SK-N-SH (cell line): ENCODE measurements around the gene FAM43A. TPM values are rescaled to one million over a fixed set of nuclear protein-coding genes. Genes with fewer than 3 reads are reported as not detected.

Source experiments
- CTCF ChIA-PET: fragments of 300-600, 350-600 bp; formaldehyde crosslinking; extraction: SDS; loops from one replicate; lab custom pipeline; 2021; lab: Yijun Ruan, JAX
- POLR2A ChIA-PET: fragments of 350-600 bp; sonication (Branson Sonifier 250); formaldehyde crosslinking; extraction: SDS; loops from one replicate; lab custom pipeline; 2020; ENCODE audit warnings: antibody characterized with exemption, inconsistent platforms; lab: Yijun Ruan, JAX
- DNase-seq: peaks from one replicate; pipeline ENCODE4 v3.0.0; 2012
- H2AFZ ChIP-seq: fragments of 200-600 bp; sonication (generic); 2 replicates; pipeline ENCODE4 v1.8.1; 2016; ENCODE audit warnings: antibody characterized with exemption, mild to moderate bottlenecking, low read depth
- H3F3A ChIP-seq: fragments of 200-600 bp; sonication (generic); replicated peaks from 2 replicates; pipeline ENCODE3; 2016; ENCODE audit warnings: antibody characterized with exemption, mild to moderate bottlenecking; ENCODE audit not compliant: insufficient read depth
- H3K27ac ChIP-seq, 2 experiments: fragments of 200-500 bp in 1 of 2; fragments of 200-600 bp in 1 of 2; sonication (Bioruptor generic) in 1 of 2; sonication (generic), shearing (Covaris generic) in 1 of 2; 2 replicates each; pipeline versions ENCODE4 v1.5.1 to v1.6.1; 2014 to 2016; ENCODE audit warnings: low read depth in 2 of 2, inconsistent platforms in 1 of 2, low read length in 1 of 2, mild to moderate bottlenecking in 1 of 2, mixed read lengths in 1 of 2
- H3K27me3 ChIP-seq: fragments of 200-600 bp; sonication (generic), shearing (Covaris generic); 2 replicates; pipeline ENCODE4 v1.6.1; 2016; ENCODE audit warnings: mixed run types; ENCODE audit not compliant: insufficient read depth
- H3K36me3 ChIP-seq, 2 experiments: fragments of 200-500 bp in 1 of 2; fragments of 200-600 bp in 1 of 2; sonication (Bioruptor generic) in 1 of 2; sonication (generic) in 1 of 2; replicated peaks in 1 of 2; 2 replicates each; pipeline versions ENCODE3 to v1.5.1; 2014 to 2016; ENCODE audit warnings: low read length in 1 of 2, mild to moderate bottlenecking in 1 of 2; ENCODE audit not compliant: insufficient read depth in 2 of 2, control insufficient read depth in 1 of 2
- H3K4me1 ChIP-seq, 2 experiments: fragments of 200-500 bp in 1 of 2; fragments of 200-600 bp in 1 of 2; sonication (Bioruptor generic) in 1 of 2; sonication (generic), shearing (Covaris generic) in 1 of 2; 2 replicates each; pipeline versions ENCODE4 v1.5.1 to v1.6.1; 2014 to 2016; ENCODE audit warnings: low read depth in 1 of 2, low read length in 1 of 2, mixed run types in 1 of 2; ENCODE audit not compliant: insufficient read depth in 2 of 2, control insufficient read depth in 1 of 2
- H3K4me2 ChIP-seq: fragments of 200-600 bp; sonication (generic), shearing (Covaris generic); 2 replicates; pipeline ENCODE4 v1.6.1; 2017; ENCODE audit warnings: mixed run types
- H3K4me3 ChIP-seq, 2 experiments: fragments of 200-500 bp in 1 of 2; fragments of 200-600 bp in 1 of 2; sonication (Bioruptor generic) in 1 of 2; sonication (generic), shearing (Covaris generic) in 1 of 2; 2 replicates each; pipeline versions ENCODE4 v1.5.1 to v1.8.1; 2014 to 2016; ENCODE audit warnings: low read depth in 2 of 2, inconsistent platforms in 1 of 2, low read length in 1 of 2, mild to moderate bottlenecking in 1 of 2, mixed read lengths in 1 of 2, moderate library complexity in 1 of 2
- H3K79me2 ChIP-seq: fragments of 200-600 bp; sonication (generic); 2 replicates; pipeline ENCODE4 v1.8.1; 2017; ENCODE audit warnings: mild to moderate bottlenecking; ENCODE audit not compliant: insufficient read depth
- H3K9ac ChIP-seq: fragments of 200-600 bp; sonication (generic); 2 replicates; pipeline ENCODE4 v1.6.1; 2017; ENCODE audit warnings: mixed run types
- H3K9me2 ChIP-seq: fragments of 200-600 bp; sonication (generic); 2 replicates; pipeline ENCODE4 v1.6.1; 2017; ENCODE audit warnings: mixed run types
- H3K9me3 ChIP-seq: fragments of 200-600 bp; sonication (generic); 2 replicates; pipeline ENCODE4 v1.6.1; 2017; ENCODE audit warnings: mixed run types, mild to moderate bottlenecking, moderate library complexity
- H4K20me1 ChIP-seq: fragments of 200-600 bp; sonication (generic); 2 replicates; pipeline ENCODE4 v1.6.1; 2017; ENCODE audit warnings: mild to moderate bottlenecking, mixed run types; ENCODE audit not compliant: insufficient read depth
- CHD2 ChIP-seq: fragments of 150-350 bp; IDR thresholded peaks from 2 replicates; pipeline ENCODE4 v1.6.1; 2018; ENCODE audit warnings: low read length; ENCODE audit not compliant: partially characterized antibody
- CTCF ChIP-seq: fragments of 200-600 bp; sonication (generic); IDR thresholded peaks from 2 replicates; pipeline ENCODE4 v1.6.1; 2017; ENCODE audit warnings: antibody characterized with exemption, mild to moderate bottlenecking, moderate library complexity
- ELF1 ChIP-seq: IDR thresholded peaks from 2 replicates; pipeline ENCODE4 v1.4.0; 2012
- FOXM1 ChIP-seq: IDR thresholded peaks from 2 replicates; pipeline ENCODE4 v1.4.0; 2012; ENCODE audit warnings: low read depth, mild to moderate bottlenecking
- NFIC ChIP-seq: IDR thresholded peaks from 2 replicates; pipeline ENCODE4 v1.4.0; 2012; ENCODE audit warnings: borderline replicate concordance
- POLR2AphosphoS5 ChIP-seq: IDR thresholded peaks from 2 replicates; pipeline ENCODE4 v1.6.1; 2012; ENCODE audit warnings: low read depth, low read length
- RCOR1 ChIP-seq: fragments of 150-350 bp; IDR thresholded peaks from 2 replicates; pipeline ENCODE4 v1.6.1; 2017; ENCODE audit warnings: antibody characterized with exemption, low read length
- RFX5 ChIP-seq: IDR thresholded peaks from 2 replicates; pipeline ENCODE4 v1.6.1; 2012; ENCODE audit warnings: mild to moderate bottlenecking, improper control_type of control experiment, low read length
- RXRA ChIP-seq: IDR thresholded peaks from 2 replicates; pipeline ENCODE4 v1.4.0; 2012; ENCODE audit warnings: low read depth, mild to moderate bottlenecking, borderline replicate concordance
- SIN3A ChIP-seq: IDR thresholded peaks from 2 replicates; pipeline ENCODE4 v1.6.1; 2012; ENCODE audit warnings: low read depth, mild to moderate bottlenecking, low read length, moderate library complexity, borderline replicate concordance
- TAF1 ChIP-seq: IDR thresholded peaks from 2 replicates; pipeline ENCODE4 v1.6.1; 2012; ENCODE audit warnings: low read depth, mild to moderate bottlenecking, low read length, moderate library complexity, borderline replicate concordance
- YY1 ChIP-seq: IDR thresholded peaks from 2 replicates; pipeline ENCODE4 v1.4.0; 2012; ENCODE audit warnings: low read depth, mild to moderate bottlenecking
- WGBS: methylation state at CpG from one replicate; pipeline ENCODE4 v1.1.6; 2017; ENCODE audit warnings: low lambda C conversion rate; 5-methylcytosine and 5-hydroxymethylcytosine counted together
- polyA plus RNA-seq, 3 experiments: library from polyadenylated mRNA; depleted of rRNA; stranded (reverse); fragments of >200 nt; gene quantifications; 2 replicates each; pipeline ENCODE4 v1.2.3, GENCODE V29; 2012
- TF ChIP-seq, protein P1 (sequence below): IDR thresholded peaks from 2 replicates; pipeline ENCODE4 v1.4.0; 2012; ENCODE audit warnings: low read depth, borderline replicate concordance
- TF ChIP-seq, protein P2 (sequence below): IDR thresholded peaks from 2 replicates; pipeline ENCODE4; 2012
- TF ChIP-seq, protein P3 (sequence below): fragments of 150-350 bp; IDR thresholded peaks from 2 replicates; pipeline ENCODE4 v1.6.1; 2016; ENCODE audit warnings: mild to moderate bottlenecking, low read depth, low read length
- TF ChIP-seq, protein P4 (sequence below): IDR thresholded peaks from 2 replicates; pipeline ENCODE4 v1.4.0; 2012; ENCODE audit warnings: low read depth

Gene FAM43A
- polyA plus RNA-seq, 1 of the 3 experiments (the other 2 are of a cell fraction): 2.4 TPM

GRCh38 chr3:194696702-194697101, 11.0 kb downstream of the FAM43A start:
- WGBS: 57% methylated on average over 6 of the region's 6 CpGs
- H3K4me2 ChIP-seq: no peak overlapping the region

More at GRCh38 chr3:194696702-194697101, 11.0 kb downstream of the FAM43A start:
- Histone ChIP-seq H3K27me3 (no peaks in the 10 kb centered on the region), H3K9me3 (no peaks in the 10 kb centered on the region), H3K4me3 (no peak overlapping the region), H3K9ac (no peak overlapping the region), H3K27ac (no peak overlapping the region), H3F3A (no peaks in the 10 kb centered on the region), H3K79me2 (no peaks in the 10 kb centered on the region), H3K4me1 (peaks cover 0 to 7% of the 10 kb centered on the region in 2 experiments; a peak in 2 of 4 replicates), H3K36me3 (no peaks in the 10 kb centered on the region), H2AFZ (no peak overlapping the region), H4K20me1 (no peaks in the 10 kb centered on the region), H3K9me2 (no peaks in the 10 kb centered on the region)
- ChIA-PET POLR2A (no interaction called here), CTCF (interaction anchor here (1.0 to 1.1 kb wide), 3 partner anchors 11 to 42 kb away, joined by 3 to 6 read pairs (median 3); no protein-coding TSS in a partner anchor)
- DNase-seq: no peak
- TF ChIP-seq NFIC (no peak), TAF1 (no peak), POLR2AphosphoS5 (no peak), SIN3A (no peak), ELF1 (no peak), RXRA (no peak), RCOR1 (no peak), CHD2 (no peak), RFX5 (no peak), CTCF (no peak), YY1 (no peak), FOXM1 (no peak)
- TF ChIP-seq, protein P1, sequence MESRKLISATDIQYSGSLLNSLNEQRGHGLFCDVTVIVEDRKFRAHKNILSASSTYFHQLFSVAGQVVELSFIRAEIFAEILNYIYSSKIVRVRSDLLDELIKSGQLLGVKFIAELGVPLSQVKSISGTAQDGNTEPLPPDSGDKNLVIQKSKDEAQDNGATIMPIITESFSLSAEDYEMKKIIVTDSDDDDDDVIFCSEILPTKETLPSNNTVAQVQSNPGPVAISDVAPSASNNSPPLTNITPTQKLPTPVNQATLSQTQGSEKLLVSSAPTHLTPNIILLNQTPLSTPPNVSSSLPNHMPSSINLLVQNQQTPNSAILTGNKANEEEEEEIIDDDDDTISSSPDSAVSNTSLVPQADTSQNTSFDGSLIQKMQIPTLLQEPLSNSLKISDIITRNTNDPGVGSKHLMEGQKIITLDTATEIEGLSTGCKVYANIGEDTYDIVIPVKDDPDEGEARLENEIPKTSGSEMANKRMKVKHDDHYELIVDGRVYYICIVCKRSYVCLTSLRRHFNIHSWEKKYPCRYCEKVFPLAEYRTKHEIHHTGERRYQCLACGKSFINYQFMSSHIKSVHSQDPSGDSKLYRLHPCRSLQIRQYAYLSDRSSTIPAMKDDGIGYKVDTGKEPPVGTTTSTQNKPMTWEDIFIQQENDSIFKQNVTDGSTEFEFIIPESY: no peak
- TF ChIP-seq, protein P2, sequence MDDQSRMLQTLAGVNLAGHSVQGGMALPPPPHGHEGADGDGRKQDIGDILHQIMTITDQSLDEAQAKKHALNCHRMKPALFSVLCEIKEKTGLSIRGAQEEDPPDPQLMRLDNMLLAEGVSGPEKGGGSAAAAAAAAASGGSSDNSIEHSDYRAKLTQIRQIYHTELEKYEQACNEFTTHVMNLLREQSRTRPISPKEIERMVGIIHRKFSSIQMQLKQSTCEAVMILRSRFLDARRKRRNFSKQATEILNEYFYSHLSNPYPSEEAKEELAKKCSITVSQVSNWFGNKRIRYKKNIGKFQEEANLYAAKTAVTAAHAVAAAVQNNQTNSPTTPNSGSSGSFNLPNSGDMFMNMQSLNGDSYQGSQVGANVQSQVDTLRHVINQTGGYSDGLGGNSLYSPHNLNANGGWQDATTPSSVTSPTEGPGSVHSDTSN: no peak
- TF ChIP-seq, protein P3, sequence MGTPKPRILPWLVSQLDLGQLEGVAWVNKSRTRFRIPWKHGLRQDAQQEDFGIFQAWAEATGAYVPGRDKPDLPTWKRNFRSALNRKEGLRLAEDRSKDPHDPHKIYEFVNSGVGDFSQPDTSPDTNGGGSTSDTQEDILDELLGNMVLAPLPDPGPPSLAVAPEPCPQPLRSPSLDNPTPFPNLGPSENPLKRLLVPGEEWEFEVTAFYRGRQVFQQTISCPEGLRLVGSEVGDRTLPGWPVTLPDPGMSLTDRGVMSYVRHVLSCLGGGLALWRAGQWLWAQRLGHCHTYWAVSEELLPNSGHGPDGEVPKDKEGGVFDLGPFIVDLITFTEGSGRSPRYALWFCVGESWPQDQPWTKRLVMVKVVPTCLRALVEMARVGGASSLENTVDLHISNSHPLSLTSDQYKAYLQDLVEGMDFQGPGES: no peak
- TF ChIP-seq, protein P4, sequence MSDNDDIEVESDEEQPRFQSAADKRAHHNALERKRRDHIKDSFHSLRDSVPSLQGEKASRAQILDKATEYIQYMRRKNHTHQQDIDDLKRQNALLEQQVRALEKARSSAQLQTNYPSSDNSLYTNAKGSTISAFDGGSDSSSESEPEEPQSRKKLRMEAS: no peak
